Measurements from ENCODE around the gene USP44. TPM values are rescaled to one million over a fixed set of nuclear protein-coding genes. Genes with fewer than 3 reads are reported as not detected.

Gene USP44
- total and polyA plus RNA-seq, 10 donors, result 0.88 to 7.2 (median 3.5) TPM

DNA sequence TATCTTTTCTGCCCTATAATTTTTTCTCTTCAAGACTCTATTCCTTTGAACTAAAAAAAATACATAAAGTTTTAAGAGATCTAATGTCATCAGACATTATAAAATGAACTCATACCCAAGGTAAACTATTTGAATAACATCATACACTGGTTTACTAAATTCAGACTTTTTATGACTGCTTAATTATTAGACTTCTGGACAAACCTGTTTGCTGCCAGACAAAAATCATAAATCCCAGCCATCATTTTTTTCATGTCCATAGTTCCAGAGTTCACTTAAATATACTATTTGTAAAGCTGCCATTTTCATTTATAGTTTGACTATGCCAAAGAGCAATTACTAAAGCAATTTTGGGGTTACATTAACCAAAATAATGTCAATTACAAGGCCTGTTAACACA is 34.0 kb downstream of the USP44 start:
- Histone ChIP-seq H3K4me1 (no peaks in the 10 kb centered on the region), H3K27ac (no peak overlapping the region), H3K27me3 (replicated peaks in 1 of 7) (no peaks in the 10 kb centered on the region), H3K36me3 (peaks cover 4 to 49% (median 25%) of the 10 kb centered on the region in 6 donors), H3K4me3 (no peak overlapping the region), H3K9me3 (no peaks in the 10 kb centered on the region)
- DNase-seq, result no peak
- intact Hi-C loops (cut with DNase I; ENCODE audit: low total_unique reads), result no loop called here
- TF ChIP-seq, protein P1, sequence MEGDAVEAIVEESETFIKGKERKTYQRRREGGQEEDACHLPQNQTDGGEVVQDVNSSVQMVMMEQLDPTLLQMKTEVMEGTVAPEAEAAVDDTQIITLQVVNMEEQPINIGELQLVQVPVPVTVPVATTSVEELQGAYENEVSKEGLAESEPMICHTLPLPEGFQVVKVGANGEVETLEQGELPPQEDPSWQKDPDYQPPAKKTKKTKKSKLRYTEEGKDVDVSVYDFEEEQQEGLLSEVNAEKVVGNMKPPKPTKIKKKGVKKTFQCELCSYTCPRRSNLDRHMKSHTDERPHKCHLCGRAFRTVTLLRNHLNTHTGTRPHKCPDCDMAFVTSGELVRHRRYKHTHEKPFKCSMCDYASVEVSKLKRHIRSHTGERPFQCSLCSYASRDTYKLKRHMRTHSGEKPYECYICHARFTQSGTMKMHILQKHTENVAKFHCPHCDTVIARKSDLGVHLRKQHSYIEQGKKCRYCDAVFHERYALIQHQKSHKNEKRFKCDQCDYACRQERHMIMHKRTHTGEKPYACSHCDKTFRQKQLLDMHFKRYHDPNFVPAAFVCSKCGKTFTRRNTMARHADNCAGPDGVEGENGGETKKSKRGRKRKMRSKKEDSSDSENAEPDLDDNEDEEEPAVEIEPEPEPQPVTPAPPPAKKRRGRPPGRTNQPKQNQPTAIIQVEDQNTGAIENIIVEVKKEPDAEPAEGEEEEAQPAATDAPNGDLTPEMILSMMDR (IDR thresholded peaks at IDR 0.05 in 8 of 11, conservative IDR thresholded peaks at IDR 0.05 in 3 of 11), result no peak
- TF ChIP-seq POLR2A (IDR thresholded peaks at IDR 0.05), result no peak
- no peak for TF ChIP-seq POLR2AphosphoS5 (IDR thresholded peaks at IDR 0.05)

DNA sequence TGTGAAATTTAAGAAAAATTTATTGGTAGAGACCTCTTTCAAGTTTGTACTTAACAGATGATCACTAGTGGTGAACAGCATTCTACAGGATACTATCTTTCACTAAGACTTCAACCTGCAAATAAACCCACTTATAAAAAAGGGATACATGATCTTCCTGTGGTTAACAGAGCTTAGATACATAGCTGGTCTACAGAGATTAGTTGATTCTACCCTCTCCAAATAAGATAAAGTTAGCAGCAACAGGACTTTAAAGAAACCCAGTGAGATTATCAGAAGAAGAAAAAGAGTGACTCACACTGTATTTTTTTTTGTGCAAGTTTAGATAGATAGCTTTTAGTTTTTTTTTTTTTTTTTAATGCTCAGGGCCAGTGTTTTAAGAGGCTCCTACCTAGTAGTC is 34.5 kb downstream of the USP44 start:
- intact Hi-C loops (cut with DNase I; ENCODE audit: low total_unique reads), result no loop called here
- H3K9me3 ChIP-seq, result no peaks in the 10 kb centered on the region
- no peaks in the 10 kb centered on the region for H3K27me3 ChIP-seq (replicated peaks in 1 of 7)
- H3K27ac ChIP-seq, result no peak overlapping the region
- H3K36me3 ChIP-seq, result peaks cover 4 to 53% (median 30%) of the 10 kb centered on the region in 6 donors
- H3K4me3 ChIP-seq, result no peak overlapping the region
- DNase-seq, result no peak
- no peaks in the 10 kb centered on the region for H3K4me1 ChIP-seq
- TF ChIP-seq POLR2AphosphoS5 (IDR thresholded peaks at IDR 0.05), result no peak
- TF ChIP-seq, protein P1 (IDR thresholded peaks at IDR 0.05 in 8 of 11, conservative IDR thresholded peaks at IDR 0.05 in 3 of 11), result no peak

DNA sequence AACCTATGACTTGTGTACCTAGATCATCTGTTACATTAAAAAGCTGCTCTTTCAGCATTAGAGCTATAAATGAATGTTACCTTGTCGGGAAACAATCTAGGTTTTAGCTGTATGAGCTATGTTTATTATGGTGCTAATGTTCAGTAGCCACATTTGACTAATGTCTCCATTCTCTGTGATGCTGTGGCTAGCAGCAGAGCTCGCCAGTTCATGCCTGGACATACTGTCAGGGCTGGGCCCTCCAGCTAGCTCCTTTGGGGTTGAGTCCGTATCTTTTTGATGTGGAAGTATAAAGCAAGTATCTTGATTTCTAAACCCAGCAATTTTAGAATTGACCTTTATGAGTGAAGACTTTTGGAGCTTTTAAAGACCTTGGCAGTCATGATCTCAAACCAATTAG is 36.1 kb downstream of the USP44 start:
- H3K4me3 ChIP-seq, result no peak overlapping the region
- no peaks in the 10 kb centered on the region for H3K4me1 ChIP-seq
- intact Hi-C loops (cut with DNase I; ENCODE audit: low total_unique reads), result no loop called here
- no peaks in the 10 kb centered on the region for H3K27me3 ChIP-seq (replicated peaks in 1 of 7)
- no peak for TF ChIP-seq POLR2A (IDR thresholded peaks at IDR 0.05)
- TF ChIP-seq POLR2AphosphoS5 (IDR thresholded peaks at IDR 0.05), result no peak
- TF ChIP-seq, protein P1 (IDR thresholded peaks at IDR 0.05 in 8 of 11, conservative IDR thresholded peaks at IDR 0.05 in 3 of 11), result no peak
- H3K27ac ChIP-seq, result no peak overlapping the region
- H3K36me3 ChIP-seq, result peaks cover 4 to 64% (median 43%) of the 10 kb centered on the region in 6 donors
- DNase-seq, result no peak
- H3K9me3 ChIP-seq, result no peaks in the 10 kb centered on the region
- 94 to 99% (median 98%) methylated on average over 3 of the region's 3 CpGs for WGBS, 5 donors

DNA sequence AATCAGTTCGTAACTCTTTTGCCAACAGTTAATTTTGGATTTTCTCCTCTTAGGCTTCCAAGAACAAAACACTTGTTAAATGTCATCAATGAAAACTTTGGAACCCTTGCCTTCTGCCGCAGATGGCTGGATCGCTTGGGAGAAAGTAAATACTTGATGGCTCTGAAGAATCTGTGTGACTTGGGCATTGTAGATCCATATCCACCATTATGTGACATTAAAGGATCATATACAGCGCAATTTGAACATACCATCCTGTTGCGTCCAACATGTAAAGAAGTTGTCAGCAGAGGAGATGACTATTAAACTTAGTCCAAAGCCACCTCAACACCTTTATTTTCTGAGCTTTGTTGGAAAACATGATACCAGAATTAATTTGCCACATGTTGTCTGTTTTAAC is 37.7 kb downstream of the USP44 start:
- TF ChIP-seq POLR2AphosphoS5 (IDR thresholded peaks at IDR 0.05) (no peak), POLR2A (IDR thresholded peaks at IDR 0.05) (no peak)
- TF ChIP-seq, protein P1 (IDR thresholded peaks at IDR 0.05 in 8 of 11, conservative IDR thresholded peaks at IDR 0.05 in 3 of 11), result no peak
- Histone ChIP-seq H3K36me3 (peaks cover 4 to 80% (median 45%) of the 10 kb centered on the region in 6 donors), H3K4me3 (no peak overlapping the region), H3K27me3 (replicated peaks in 1 of 7) (no peaks in the 10 kb centered on the region), H3K4me1 (no peaks in the 10 kb centered on the region), H3K27ac (no peak overlapping the region), H3K9me3 (no peaks in the 10 kb centered on the region)
- intact Hi-C loops (cut with DNase I; ENCODE audit: low total_unique reads), result no loop called here
- DNase-seq, result no peak
- 97 to 99% (median 99%) methylated on average over 5 of the region's 5 CpGs for WGBS, 5 donors

All from spleen (tissue), 11 donors.